Measurements from ENCODE around the gene MRPL22. TPM values are rescaled to one million over a fixed set of nuclear protein-coding genes. Genes with fewer than 3 reads are reported as not detected.

The MRPL22 gene
- polyA plus RNA-seq, 3 donors = 11.6 to 66.1 (median 56.7) TPM

GRCh38 chr5:154934881-154935280 lies 6.0 kb upstream of the MRPL22 start:
- Mint-ChIP-seq H3K27ac (no peak overlapping the region), H3K27me3 (ENCODE audit: low read depth in 3 of 3) (peaks cover 0 to 5% (median 0%) of the 10 kb centered on the region in 3 donors)

GRCh38 chr5:154937186-154937717 lies 3.6 kb upstream of the MRPL22 start:
- H4K20me1 ChIP-seq (ENCODE audit: insufficient read depth, low read length) = no peaks in the 10 kb centered on the region
- peaks cover 20 to 23% of the 10 kb centered on the region in 2 donors for H3K36me3 Mint-ChIP-seq
- peaks cover 0 to 21% of the 10 kb centered on the region in 2 donors for H3K36me3 ChIP-seq (replicated peaks in 1 of 2; ENCODE audit: control insufficient read depth in 1 of 2, insufficient read depth in 2 of 2, low read length in 2 of 2)
- peaks cover 22% of the 10 kb centered on the region for H3K79me2 ChIP-seq (ENCODE audit: insufficient read depth, low read length)
- H3K27me3 Mint-ChIP-seq (ENCODE audit: low read depth in 3 of 3) = peaks cover 0 to 5% (median 0%) of the 10 kb centered on the region in 3 donors
- H3K9me3 Mint-ChIP-seq = no peaks in the 10 kb centered on the region
- peak overlapping the region; percentile 86 to 93 (median 88) for H3K4me3 ChIP-seq (replicated peaks in 1 of 3; ENCODE audit: low read depth in 2 of 3, low read length in 3 of 3)
- peaks cover 19% of the 10 kb centered on the region for H3K4me1 Mint-ChIP-seq
- H3K4me1 ChIP-seq (ENCODE audit: control insufficient read depth in 1 of 2, insufficient read depth in 2 of 2, low read length in 2 of 2) = peaks cover 28 to 31% of the 10 kb centered on the region in 2 donors
- H3K27ac Mint-ChIP-seq = peak overlapping the region in 4 of 7 donors; percentile 81 to 89 (median 84)
- DNase-seq = no peak
- H3K27me3 ChIP-seq (ENCODE audit: control insufficient read depth in 2 of 2, insufficient read depth in 2 of 2, low read length in 2 of 2) = no peaks in the 10 kb centered on the region
- no peak for TF ChIP-seq CTCF (IDR thresholded peaks at IDR 0.05)
- intact Hi-C loops (cut with micrococcal nuclease) = loop anchor here in 1 of 2 donors (5.0 to 10.0 kb wide), 2 partner anchors 80 to 282 kb away; partner anchors contain the start of gene CNOT8
- H3K9me3 ChIP-seq (replicated peaks in 1 of 2; ENCODE audit: control insufficient read depth in 1 of 2, insufficient read depth in 1 of 2, low read length in 2 of 2) = no peaks in the 10 kb centered on the region
- peak overlapping the region; percentile 88 to 93 for H3K4me3 Mint-ChIP-seq
- peak overlapping the region; percentile 32 to 74 for H3K27ac ChIP-seq (ENCODE audit: low read depth in 1 of 2, low read length in 2 of 2)
- H3K9ac ChIP-seq (ENCODE audit: insufficient read depth, low read length, poor library complexity, severe bottlenecking) = peak overlapping the region; percentile 82
- H3K4me2 ChIP-seq (replicated peaks; ENCODE audit: extremely low read depth, low read length, poor library complexity, severe bottlenecking) = peak overlapping the region; percentile 97
- peak overlapping the region; percentile 99 for H2AFZ ChIP-seq (ENCODE audit: insufficient read depth, low read depth, low read length, poor library complexity, severe bottlenecking)
- 32% methylated on average over 9 of the region's 11 CpGs for WGBS (ENCODE audit: insufficient coverage)

More at GRCh38 chr5:154934881-154935280, 6.0 kb upstream of the MRPL22 start:
- Mint-ChIP-seq H3K4me3 (no peak overlapping the region), H3K9me3 (no peaks in the 10 kb centered on the region), H3K4me1 (peaks cover 16% of the 10 kb centered on the region), H3K36me3 (peaks cover 35 to 41% of the 10 kb centered on the region in 2 donors)
- H4K20me1 ChIP-seq (ENCODE audit: insufficient read depth, low read length) = no peaks in the 10 kb centered on the region
- peaks cover 7% of the 10 kb centered on the region for H3K79me2 ChIP-seq (ENCODE audit: insufficient read depth, low read length)
- no peak overlapping the region for H3K9ac ChIP-seq (ENCODE audit: insufficient read depth, low read length, poor library complexity, severe bottlenecking)
- H3K36me3 ChIP-seq (replicated peaks in 1 of 2; ENCODE audit: control insufficient read depth in 1 of 2, insufficient read depth in 2 of 2, low read length in 2 of 2) = peaks cover 4 to 39% of the 10 kb centered on the region in 2 donors
- TF ChIP-seq CTCF (IDR thresholded peaks at IDR 0.05) = no peak
- H3K4me3 ChIP-seq (replicated peaks in 1 of 3; ENCODE audit: low read depth in 2 of 3, low read length in 3 of 3) = no peak overlapping the region
- H3K4me2 ChIP-seq (replicated peaks; ENCODE audit: extremely low read depth, low read length, poor library complexity, severe bottlenecking) = no peak overlapping the region
- H3K27ac ChIP-seq (ENCODE audit: low read depth in 1 of 2, low read length in 2 of 2) = no peak overlapping the region
- intact Hi-C loops (cut with micrococcal nuclease) = loop anchor here in 1 of 2 donors (5.0 to 10.0 kb wide), 2 partner anchors 78 to 280 kb away; partner anchors contain the start of gene CNOT8
- no peaks in the 10 kb centered on the region for H3K27me3 ChIP-seq (ENCODE audit: control insufficient read depth in 2 of 2, insufficient read depth in 2 of 2, low read length in 2 of 2)
- peaks cover 16% of the 10 kb centered on the region in 2 donors for H3K4me1 ChIP-seq (ENCODE audit: control insufficient read depth in 1 of 2, insufficient read depth in 2 of 2, low read length in 2 of 2)
- no peaks in the 10 kb centered on the region for H3K9me3 ChIP-seq (replicated peaks in 1 of 2; ENCODE audit: control insufficient read depth in 1 of 2, insufficient read depth in 1 of 2, low read length in 2 of 2)
- DNase-seq = no peak
- H2AFZ ChIP-seq (ENCODE audit: insufficient read depth, low read depth, low read length, poor library complexity, severe bottlenecking) = no peak overlapping the region
